ENCODE measurements around the gene VWA5B2.
A peak's percentile ranks its signal among the peaks of the same experiment; 100 is the strongest.
"Not testable (repeated sequence)": the region's sequence is repeated elsewhere in the genome, so short reads cannot be mapped to it uniquely, and the experiment has no call there.

VWA5B2 gene

GRCh38 chr3:184242297-184242685 is 12.9 kb downstream of the VWA5B2 start:
- no peak for DNase-seq (ENCODE audit: low spot score)

- DNase-seq (ENCODE audit: low spot score), result peak; percentile 90
Observed at GRCh38 chr3:184248454-184249411, 19.3 kb downstream of the VWA5B2 start, which contains the start of gene ALG3. Gene ALG3 (minus strand): TSS chr3:184248962. CDS start chr3:184248940, 22 bp downstream.

GRCh38 chr3:184249412-184250166 is 20.2 kb downstream of the VWA5B2 start, which contains the start of gene EEF1AKMT4:
Gene EEF1AKMT4 (plus strand): TSS chr3:184249672. CDS start chr3:184249695, 23 bp downstream.
- peak; percentile 97 for DNase-seq (ENCODE audit: low spot score)

- DNase-seq (ENCODE audit: low spot score), result peak; percentile 93
Observed at GRCh38 chr3:184250167-184250828, 20.9 kb downstream of the VWA5B2 start.

- no peak for DNase-seq (ENCODE audit: low spot score)
Observed at GRCh38 chr3:184255291-184256039, 26.1 kb downstream of the VWA5B2 start.

GRCh38 chr3:184257083-184257915 is 27.9 kb downstream of the VWA5B2 start:
- no peak for DNase-seq (ENCODE audit: low spot score)

- no peak for DNase-seq (ENCODE audit: low spot score)
Observed at GRCh38 chr3:184258926-184259325, 29.5 kb downstream of the VWA5B2 start.

- DNase-seq (ENCODE audit: low spot score), result no peak
Observed at GRCh38 chr3:184259396-184259877, 30.1 kb downstream of the VWA5B2 start.

- DNase-seq (ENCODE audit: low spot score), result no peak
Observed at GRCh38 chr3:184259878-184260723, 30.7 kb downstream of the VWA5B2 start.

GRCh38 chr3:184260724-184261269 is 31.4 kb downstream of the VWA5B2 start:
- DNase-seq (ENCODE audit: low spot score), result no peak

GRCh38 chr3:184261270-184261853 is 32.0 kb downstream of the VWA5B2 start, which contains the start of gene CAMK2N2:
Gene CAMK2N2 (minus strand): TSS chr3:184261553. CDS start chr3:184261285, 268 bp downstream.
- DNase-seq (ENCODE audit: low spot score), result no peak

- no peak for DNase-seq (ENCODE audit: low spot score)
Observed at GRCh38 chr3:184261854-184262763, 32.7 kb downstream of the VWA5B2 start.

GRCh38 chr3:184262764-184263179 is 33.4 kb downstream of the VWA5B2 start:
- DNase-seq (ENCODE audit: low spot score), result no peak

GRCh38 chr3:184267249-184267648 is 37.9 kb downstream of the VWA5B2 start:
- not testable (repeated sequence) for DNase-seq (ENCODE audit: low spot score)

GRCh38 chr3:184272269-184272668 is 42.9 kb downstream of the VWA5B2 start:
- DNase-seq (ENCODE audit: low spot score), result no peak

- DNase-seq (ENCODE audit: low spot score), result no peak
Observed at GRCh38 chr3:184275381-184275701, 46.0 kb downstream of the VWA5B2 start.
